Cardiac muscle cell (in vitro differentiated cells and primary cell): ENCODE data around the gene CYB5D1. TPM values are rescaled to one million over a fixed set of nuclear protein-coding genes. Genes with fewer than 3 reads are reported as not detected.
A peak's percentile ranks its signal among the peaks of the same experiment; 100 is the strongest.

ENCODE experiments used
- DNase-seq, 2 donors: peaks; one replicate each; pipeline versions ENCODE4 v3.0.0 to v3.0.0-alpha.2; 2010 to 2017; ENCODE audit warnings: low read depth in 1 of 2, low spot score in 1 of 2
- H3K27ac ChIP-seq: fragments of 200-600 bp; sonication (generic); 2 replicates; pipeline ENCODE4 v1.5.1; 2016
- H3K27me3 ChIP-seq: fragments of 200-600 bp; sonication (generic); 2 replicates; pipeline ENCODE4 v1.6.0; 2016; ENCODE audit warnings: control low read depth
- H3K36me3 ChIP-seq: fragments of 200-600 bp; sonication (generic); 2 replicates; pipeline ENCODE4 v1.5.1; 2016; ENCODE audit warnings: control low read depth
- H3K4me1 ChIP-seq: fragments of 200-600 bp; sonication (generic); 2 replicates; pipeline ENCODE4 v1.8.1; 2017; ENCODE audit warnings: low read depth, mild to moderate bottlenecking, mixed run types
- H3K4me3 ChIP-seq: fragments of 200-600 bp; sonication (generic); 2 replicates; pipeline ENCODE4 v1.5.1; 2016; ENCODE audit warnings: mild to moderate bottlenecking
- H3K9me3 ChIP-seq: fragments of 200-600 bp; sonication (generic); 2 replicates; pipeline ENCODE4 v1.5.1; 2017; ENCODE audit warnings: low read depth, mild to moderate bottlenecking, control low read depth
- polyA plus RNA-seq: library from polyadenylated mRNA; unstranded; fragments of >200 nt; fragmentation: Nextera tagmentation; extraction: Ambion mirVana; gene quantifications from 2 replicates; pipeline ENCODE4 v1.2.1, GENCODE V29; 2016
- total RNA-seq: library from RNA; depleted of rRNA; stranded (reverse); fragments of >200 nt; gene quantifications from 2 replicates; pipeline ENCODE4 v1.2.3, GENCODE V29; 2016
- TF ChIP-seq, protein P1 (sequence below): IDR thresholded peaks from 2 replicates; pipeline ENCODE4 v1.5.1; 2012; ENCODE audit warnings: low read depth, mild to moderate bottlenecking, low read length

The CYB5D1 gene
- total and polyA plus RNA-seq, 2 experiments from 2014 or later, result 13.7 to 14.0 TPM

DNA sequence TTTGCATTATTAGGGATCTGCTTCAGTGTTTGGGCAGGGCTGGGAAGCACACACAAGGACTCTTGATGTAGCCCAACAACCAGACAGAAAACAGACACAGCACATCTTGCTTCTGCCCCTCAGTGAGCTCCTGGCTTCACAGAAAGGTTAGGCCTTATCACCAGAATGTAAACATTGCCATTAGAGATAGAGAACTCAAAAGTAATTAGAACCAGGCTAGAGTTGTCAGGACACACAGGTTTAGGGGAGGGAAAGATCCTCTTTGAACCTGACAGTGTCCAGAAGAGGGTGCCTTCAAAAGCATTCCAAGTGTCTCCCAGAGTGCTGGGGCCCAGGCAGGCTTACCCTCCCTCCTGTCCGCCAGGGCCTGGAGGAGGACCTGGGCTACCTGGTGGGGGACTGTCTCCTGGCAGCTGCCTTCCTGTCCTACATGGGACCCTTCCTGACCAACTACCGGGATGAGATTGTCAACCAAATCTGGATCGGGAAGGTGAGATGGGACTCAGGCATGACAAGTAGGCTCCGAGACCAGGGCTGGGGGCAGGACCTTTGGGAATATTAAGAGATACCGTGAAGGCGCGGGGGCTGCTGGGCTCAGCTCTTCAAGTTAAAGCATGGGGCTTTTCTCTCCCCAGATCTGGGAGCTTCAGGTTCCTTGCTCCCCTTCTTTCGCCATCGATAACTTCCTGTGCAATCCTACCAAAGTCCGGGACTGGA is 40.7 kb upstream of the CYB5D1 start:
- no peaks in the 10 kb centered on the region for H3K27me3 ChIP-seq
- no peaks in the 10 kb centered on the region for H3K36me3 ChIP-seq
- TF ChIP-seq, protein P1, sequence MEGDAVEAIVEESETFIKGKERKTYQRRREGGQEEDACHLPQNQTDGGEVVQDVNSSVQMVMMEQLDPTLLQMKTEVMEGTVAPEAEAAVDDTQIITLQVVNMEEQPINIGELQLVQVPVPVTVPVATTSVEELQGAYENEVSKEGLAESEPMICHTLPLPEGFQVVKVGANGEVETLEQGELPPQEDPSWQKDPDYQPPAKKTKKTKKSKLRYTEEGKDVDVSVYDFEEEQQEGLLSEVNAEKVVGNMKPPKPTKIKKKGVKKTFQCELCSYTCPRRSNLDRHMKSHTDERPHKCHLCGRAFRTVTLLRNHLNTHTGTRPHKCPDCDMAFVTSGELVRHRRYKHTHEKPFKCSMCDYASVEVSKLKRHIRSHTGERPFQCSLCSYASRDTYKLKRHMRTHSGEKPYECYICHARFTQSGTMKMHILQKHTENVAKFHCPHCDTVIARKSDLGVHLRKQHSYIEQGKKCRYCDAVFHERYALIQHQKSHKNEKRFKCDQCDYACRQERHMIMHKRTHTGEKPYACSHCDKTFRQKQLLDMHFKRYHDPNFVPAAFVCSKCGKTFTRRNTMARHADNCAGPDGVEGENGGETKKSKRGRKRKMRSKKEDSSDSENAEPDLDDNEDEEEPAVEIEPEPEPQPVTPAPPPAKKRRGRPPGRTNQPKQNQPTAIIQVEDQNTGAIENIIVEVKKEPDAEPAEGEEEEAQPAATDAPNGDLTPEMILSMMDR, result no peak
- H3K27ac ChIP-seq, result peak overlapping the region; percentile 77
- peaks cover 11% of the 10 kb centered on the region for H3K4me1 ChIP-seq
- H3K9me3 ChIP-seq, result no peaks in the 10 kb centered on the region
- peak in 1 of 2 donors; percentile 21 for DNase-seq
- H3K4me3 ChIP-seq, result no peak overlapping the region

DNA sequence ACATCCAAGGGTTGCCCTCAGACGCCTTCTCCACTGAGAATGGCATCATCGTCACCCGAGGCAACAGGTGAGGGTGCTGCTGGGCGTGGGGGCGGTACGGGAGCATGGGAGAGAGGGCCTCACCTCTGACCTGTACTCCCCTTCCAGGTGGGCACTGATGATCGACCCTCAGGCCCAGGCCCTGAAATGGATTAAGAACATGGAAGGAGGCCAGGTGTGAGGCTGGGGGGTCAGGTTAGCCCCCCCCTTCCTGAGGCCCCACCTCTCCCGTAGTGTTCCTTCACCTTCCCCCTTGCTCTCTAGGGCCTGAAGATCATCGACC is 40.2 kb upstream of the CYB5D1 start:
- Histone ChIP-seq H3K27ac (peak overlapping the region; percentile 77), H3K36me3 (no peaks in the 10 kb centered on the region), H3K4me3 (no peak overlapping the region), H3K4me1 (peaks cover 11% of the 10 kb centered on the region), H3K27me3 (no peaks in the 10 kb centered on the region), H3K9me3 (no peaks in the 10 kb centered on the region)
- TF ChIP-seq, protein P1, result no peak
- DNase-seq, result no peak

DNA sequence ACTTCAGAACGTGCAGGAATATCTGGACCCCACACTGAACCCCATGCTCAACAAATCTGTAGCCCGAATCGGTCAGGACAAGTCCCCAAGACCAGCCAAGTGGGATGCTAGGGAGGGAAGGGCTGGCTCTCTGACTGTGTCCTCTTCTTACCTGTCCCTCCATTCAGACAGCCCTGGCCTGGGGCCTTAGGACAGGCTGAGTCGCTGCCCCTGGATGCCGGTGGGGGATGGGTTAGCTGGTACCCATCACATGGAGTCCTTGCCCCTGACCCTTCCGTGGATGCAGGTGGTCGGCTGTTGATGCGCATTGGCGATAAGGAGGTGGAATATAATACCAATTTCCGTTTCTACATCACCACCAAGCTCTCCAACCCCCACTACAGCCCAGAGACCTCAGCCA is 39.8 kb upstream of the CYB5D1 start:
- H3K4me1 ChIP-seq, result peaks cover 11% of the 10 kb centered on the region
- no peak overlapping the region for H3K4me3 ChIP-seq
- H3K9me3 ChIP-seq, result no peaks in the 10 kb centered on the region
- H3K27ac ChIP-seq, result no peak overlapping the region
- TF ChIP-seq, protein P1, result no peak
- H3K36me3 ChIP-seq, result no peaks in the 10 kb centered on the region
- no peak for DNase-seq
- no peaks in the 10 kb centered on the region for H3K27me3 ChIP-seq

DNA sequence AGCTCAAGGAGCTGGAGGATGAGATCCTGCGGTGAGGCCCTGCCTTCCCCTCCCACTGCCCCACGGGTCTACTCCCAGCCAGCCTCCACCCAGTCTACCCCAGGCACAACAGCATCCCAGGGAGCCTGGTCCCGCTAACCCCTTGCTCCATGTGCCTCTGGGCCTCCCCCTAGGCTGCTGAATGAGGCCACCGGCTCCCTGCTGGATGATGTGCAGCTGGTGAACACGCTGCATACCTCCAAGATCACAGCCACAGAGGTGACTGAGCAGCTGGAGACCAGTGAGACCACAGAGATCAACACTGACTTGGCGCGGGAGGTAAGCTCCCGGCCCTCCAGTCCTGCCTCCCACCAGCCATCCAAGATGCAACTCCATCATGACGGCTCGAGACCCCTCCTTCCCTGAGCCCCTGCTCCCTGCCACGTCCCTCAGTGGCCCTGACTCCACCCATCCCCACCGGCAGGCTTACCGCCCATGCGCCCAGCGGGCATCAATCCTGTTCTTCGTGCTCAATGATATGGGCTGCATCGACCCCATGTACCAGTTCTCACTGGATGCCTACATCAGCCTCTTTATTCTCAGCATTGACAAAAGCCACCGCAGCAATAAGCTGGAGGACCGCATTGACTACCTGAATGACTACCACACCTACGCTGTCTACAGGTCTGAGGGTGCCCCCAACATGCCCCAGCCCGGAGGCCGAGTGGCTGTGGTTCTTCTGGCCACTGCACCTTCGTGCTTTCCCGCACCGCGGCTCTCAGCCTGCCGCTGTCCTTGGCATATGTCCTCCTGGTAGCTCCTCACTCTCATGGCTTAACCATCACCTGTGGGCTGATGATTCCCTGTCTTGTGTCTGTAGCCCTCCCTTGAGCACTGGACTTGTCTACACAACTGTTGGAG is 38.8 kb upstream of the CYB5D1 start:
- no peaks in the 10 kb centered on the region for H3K36me3 ChIP-seq
- no peak for DNase-seq
- H3K9me3 ChIP-seq, result no peaks in the 10 kb centered on the region
- no peaks in the 10 kb centered on the region for H3K27me3 ChIP-seq
- TF ChIP-seq, protein P1, result no peak
- peaks cover 11% of the 10 kb centered on the region for H3K4me1 ChIP-seq
- H3K27ac ChIP-seq, result no peak overlapping the region
- no peak overlapping the region for H3K4me3 ChIP-seq

DNA sequence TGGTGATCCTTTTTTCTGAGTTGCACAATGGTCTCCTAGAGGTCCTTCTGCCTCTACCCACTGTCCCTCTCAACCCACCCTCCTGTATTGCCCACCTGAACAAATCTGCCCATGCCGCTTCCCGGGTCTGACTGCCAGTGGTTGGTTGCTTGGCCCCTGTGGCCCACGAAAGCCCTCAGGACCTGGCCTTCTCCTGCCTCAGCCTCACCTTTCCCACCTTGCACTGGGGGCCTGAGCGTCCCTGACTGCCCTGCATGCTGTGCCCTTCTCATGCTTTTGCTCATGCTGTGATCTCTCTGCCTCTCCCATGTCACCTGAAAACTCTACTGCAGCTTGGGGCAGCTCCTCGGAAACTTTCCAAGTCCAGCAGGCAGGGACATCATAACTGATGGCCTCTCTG is 37.6 kb upstream of the CYB5D1 start:
- TF ChIP-seq, protein P1, result no peak
- Histone ChIP-seq H3K27ac (no peak overlapping the region), H3K9me3 (no peaks in the 10 kb centered on the region), H3K4me3 (no peak overlapping the region), H3K4me1 (peaks cover 11% of the 10 kb centered on the region), H3K36me3 (no peaks in the 10 kb centered on the region), H3K27me3 (no peaks in the 10 kb centered on the region)
- DNase-seq, result no peak
